Keratinocyte (primary cell): ENCODE results near the gene GALNT13. TPM values are rescaled to one million over a fixed set of nuclear protein-coding genes. Genes with fewer than 3 reads are reported as not detected.

Source experiments
- DNase-seq: peaks from one replicate; pipeline ENCODE4 v3.0.0-alpha.2; 2011; ENCODE audit warnings: low read depth, missing footprints, low spot score
- FAIRE-seq: peaks from 2 replicates; lab custom pipeline; 2011; peaks lifted over from hg19 to GRCh38; lab: Jason Lieb, UNC
- H2AFZ ChIP-seq: 2 replicates; pipeline ENCODE4 v1.6.0; 2012; ENCODE audit warnings: low read length, control low read depth, inconsistent platforms; ENCODE audit not compliant: control insufficient read depth
- H3K27ac ChIP-seq: 2 replicates; pipeline ENCODE4 v1.5.1; 2011; ENCODE audit warnings: low read length; ENCODE audit not compliant: control insufficient read depth, insufficient read depth
- H3K27me3 ChIP-seq: 3 replicates; pipeline ENCODE4 v1.6.0; 2011; ENCODE audit warnings: low read length; ENCODE audit not compliant: control insufficient read depth, insufficient read depth; ENCODE audit errors: extremely low read depth
- H3K36me3 ChIP-seq, 2 experiments: 2 replicates in 1 of 2; 3 replicates in 1 of 2; pipeline ENCODE4 v1.5.1; 2011; ENCODE audit warnings: low read length in 2 of 2, mild to moderate bottlenecking in 1 of 2; ENCODE audit not compliant: control insufficient read depth in 2 of 2, insufficient read depth in 2 of 2; ENCODE audit errors: extremely low read depth in 1 of 2
- H3K4me1 ChIP-seq: 3 replicates; pipeline ENCODE4 v1.5.1; 2011; ENCODE audit warnings: low read length; ENCODE audit not compliant: control insufficient read depth, insufficient read depth; ENCODE audit errors: extremely low read depth
- H3K4me2 ChIP-seq: 3 replicates; pipeline ENCODE4 v1.6.0; 2011; ENCODE audit warnings: low read depth, low read length; ENCODE audit not compliant: control insufficient read depth, insufficient read depth; ENCODE audit errors: extremely low read depth
- H3K4me3 ChIP-seq, 3 experiments: fragments of 200-600 bp in 1 of 3; sonication (generic) in 1 of 3; 2 replicates in 2 of 3; 3 replicates in 1 of 3; pipeline ENCODE4 v1.5.1; 2011 to 2016; ENCODE audit warnings: low read length in 3 of 3, mild to moderate bottlenecking in 3 of 3, control low read depth in 2 of 3, inconsistent platforms in 1 of 3, low read depth in 1 of 3, mixed read lengths in 1 of 3, mixed run types in 1 of 3, moderate library complexity in 1 of 3; ENCODE audit not compliant: control insufficient read depth in 2 of 3, insufficient read depth in 2 of 3; ENCODE audit errors: extremely low read depth in 1 of 3
- H3K79me2 ChIP-seq: 2 replicates; pipeline ENCODE4 v1.6.0; 2012; ENCODE audit warnings: low read length; ENCODE audit not compliant: control insufficient read depth, insufficient read depth
- H3K9ac ChIP-seq: 3 replicates; pipeline ENCODE4 v1.6.0; 2011; ENCODE audit warnings: low read length; ENCODE audit not compliant: control insufficient read depth, insufficient read depth; ENCODE audit errors: extremely low read depth
- H3K9me1 ChIP-seq: 3 replicates; pipeline ENCODE4 v1.6.0; 2011; ENCODE audit warnings: low read length; ENCODE audit not compliant: control insufficient read depth, insufficient read depth; ENCODE audit errors: extremely low read depth
- H3K9me3 ChIP-seq: 2 replicates; pipeline ENCODE4 v1.5.1; 2012; ENCODE audit warnings: low read depth, low read length; ENCODE audit not compliant: control insufficient read depth
- H4K20me1 ChIP-seq: 3 replicates; pipeline ENCODE4 v1.6.0; 2011; ENCODE audit warnings: low read length; ENCODE audit not compliant: control insufficient read depth, insufficient read depth; ENCODE audit errors: extremely low read depth
- EZH2 ChIP-seq: IDR thresholded peaks from one replicate; pipeline ENCODE4 v1.6.1; 2012; ENCODE audit warnings: inconsistent platforms, mild to moderate bottlenecking, low read length, moderate library complexity
- dilution Hi-C: fragments of 300-500 bp; cut with MboI; formaldehyde crosslinking; loops from one replicate; pipeline ENCODE4 v1.7.0; 2020; ENCODE audit warnings: low sequenced_read_pairs; ENCODE audit not compliant: extremely low pct_ligation_motif_present
- polyA plus RNA-seq, 5 experiments: library from polyadenylated mRNA; depleted of rRNA in 3 of 5; stranded (reverse) in 3 of 5; stranded (forward) in 1 of 5; unstranded in 1 of 5; fragments of >200 nt; gene quantifications; 1 replicate in 1 of 5; 2 replicates in 3 of 5; 3 replicates in 1 of 5; pipeline versions ENCODE4 v1.2.1 to v1.2.3, GENCODE V29; 2011 to 2012; ENCODE audit warnings: missing spikeins in 2 of 5, low read depth in 1 of 5, low replicate concordance in 1 of 5
- TF ChIP-seq, protein P1 (sequence below), 3 experiments: IDR thresholded peaks in 1 of 3; conservative IDR thresholded peaks in 1 of 3; optimal IDR thresholded peaks in 1 of 3; 2 replicates in 2 of 3; 3 replicates in 1 of 3; pipeline versions ENCODE3 to v1.5.1; 2011; ENCODE audit warnings: low read length in 3 of 3, mild to moderate bottlenecking in 3 of 3, moderate library complexity in 2 of 3, control low read depth in 1 of 3, inconsistent platforms in 1 of 3; ENCODE audit not compliant: insufficient read depth in 2 of 3; ENCODE audit errors: extremely low read depth in 1 of 3

Gene GALNT13
- polyA plus RNA-seq, 1 donor (not counting 4 experiments of a cell fraction or from before 2014, with no cell fraction given) = not detected

- H4K20me1 ChIP-seq = no peaks in the 10 kb centered on the region
- H3K4me1 ChIP-seq = no peaks in the 10 kb centered on the region
- H3K27me3 ChIP-seq = no peaks in the 10 kb centered on the region
- no peak overlapping the region for H2AFZ ChIP-seq
- H3K27ac ChIP-seq = no peak overlapping the region
- H3K9ac ChIP-seq = no peak overlapping the region
- FAIRE-seq (no peak), DNase-seq (no peak)
- no peak overlapping the region for H3K4me2 ChIP-seq
- H3K79me2 ChIP-seq = no peaks in the 10 kb centered on the region
- dilution Hi-C loops = no loop called here
- H3K9me3 ChIP-seq = no peaks in the 10 kb centered on the region
- no peaks in the 10 kb centered on the region for H3K36me3 ChIP-seq
- no peak overlapping the region for H3K4me3 ChIP-seq
- no peaks in the 10 kb centered on the region for H3K9me1 ChIP-seq
- TF ChIP-seq, protein P1, sequence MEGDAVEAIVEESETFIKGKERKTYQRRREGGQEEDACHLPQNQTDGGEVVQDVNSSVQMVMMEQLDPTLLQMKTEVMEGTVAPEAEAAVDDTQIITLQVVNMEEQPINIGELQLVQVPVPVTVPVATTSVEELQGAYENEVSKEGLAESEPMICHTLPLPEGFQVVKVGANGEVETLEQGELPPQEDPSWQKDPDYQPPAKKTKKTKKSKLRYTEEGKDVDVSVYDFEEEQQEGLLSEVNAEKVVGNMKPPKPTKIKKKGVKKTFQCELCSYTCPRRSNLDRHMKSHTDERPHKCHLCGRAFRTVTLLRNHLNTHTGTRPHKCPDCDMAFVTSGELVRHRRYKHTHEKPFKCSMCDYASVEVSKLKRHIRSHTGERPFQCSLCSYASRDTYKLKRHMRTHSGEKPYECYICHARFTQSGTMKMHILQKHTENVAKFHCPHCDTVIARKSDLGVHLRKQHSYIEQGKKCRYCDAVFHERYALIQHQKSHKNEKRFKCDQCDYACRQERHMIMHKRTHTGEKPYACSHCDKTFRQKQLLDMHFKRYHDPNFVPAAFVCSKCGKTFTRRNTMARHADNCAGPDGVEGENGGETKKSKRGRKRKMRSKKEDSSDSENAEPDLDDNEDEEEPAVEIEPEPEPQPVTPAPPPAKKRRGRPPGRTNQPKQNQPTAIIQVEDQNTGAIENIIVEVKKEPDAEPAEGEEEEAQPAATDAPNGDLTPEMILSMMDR (optimal IDR thresholded peaks at IDR 0.05 in 1 of 3, IDR thresholded peaks at IDR 0.05 in 1 of 3, conservative IDR thresholded peaks at IDR 0.05 in 1 of 3; ENCODE audit: extremely low read depth in 1 of 3, insufficient read depth in 2 of 3, low read length in 3 of 3) = no peak
- TF ChIP-seq EZH2 = no peak
Observed at GRCh38 chr2:154427453-154427852, 555.7 kb downstream of the GALNT13 start.

DNA sequence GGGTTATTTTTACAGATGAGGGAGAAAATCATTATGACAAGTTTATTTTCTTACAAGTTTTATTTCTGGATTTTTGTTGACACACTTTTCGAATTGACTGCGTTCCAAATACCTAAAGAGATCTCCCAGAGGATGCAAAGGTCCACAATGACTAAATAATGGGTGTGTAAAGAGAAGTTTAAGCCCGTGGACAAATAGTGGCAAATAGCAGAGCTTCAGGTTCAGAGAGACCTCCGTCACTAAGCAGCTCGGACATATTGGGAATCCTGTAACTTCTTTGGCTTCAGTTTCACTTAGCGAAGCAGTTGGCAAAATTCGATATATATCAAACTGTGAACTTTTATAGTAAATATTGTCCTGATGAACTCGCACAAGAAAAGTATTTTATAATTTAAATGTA lies 556.3 kb downstream of the GALNT13 start:
- Histone ChIP-seq H3K9ac (no peak overlapping the region), H3K9me3 (no peaks in the 10 kb centered on the region), H3K4me1 (no peaks in the 10 kb centered on the region), H2AFZ (no peak overlapping the region), H3K36me3 (no peaks in the 10 kb centered on the region), H3K4me3 (no peak overlapping the region), H3K79me2 (no peaks in the 10 kb centered on the region), H3K27me3 (no peaks in the 10 kb centered on the region), H4K20me1 (no peaks in the 10 kb centered on the region), H3K9me1 (no peaks in the 10 kb centered on the region), H3K27ac (no peak overlapping the region), H3K4me2 (no peak overlapping the region)
- no peak for TF ChIP-seq EZH2
- TF ChIP-seq, protein P1 (optimal IDR thresholded peaks at IDR 0.05 in 1 of 3, IDR thresholded peaks at IDR 0.05 in 1 of 3, conservative IDR thresholded peaks at IDR 0.05 in 1 of 3; ENCODE audit: extremely low read depth in 1 of 3, insufficient read depth in 2 of 3, low read length in 3 of 3) = no peak
- dilution Hi-C loops = no loop called here
- no peak for DNase-seq
- FAIRE-seq = no peak
